Endothelial cell of umbilical vein (primary cell): Measurements from ENCODE around the gene CFAP100.

Source experiments
- EZH2 ChIP-seq: IDR thresholded peaks from 2 replicates; pipeline ENCODE4 v1.6.1; 2012; ENCODE audit warnings: borderline replicate concordance, low read depth, mild to moderate bottlenecking, moderate library complexity, low read length, inconsistent platforms; ENCODE audit not compliant: severe bottlenecking
- POLR2AphosphoS5 ChIP-seq: IDR thresholded peaks from 2 replicates; pipeline ENCODE4 v1.6.1; 2012; ENCODE audit warnings: low read depth, mild to moderate bottlenecking, control low read depth, low read length, moderate library complexity; ENCODE audit not compliant: insufficient read depth

GRCh38 chr3:126432361-126433104 lies 37.8 kb downstream of the CFAP100 start:
- TF ChIP-seq EZH2 = no peak
- no peak for TF ChIP-seq POLR2AphosphoS5
